HG03460 (cell line): ENCODE data around the gene HNRNPA0.

Source experiments
- ATAC-seq: cut with Tn5 transposase; IDR thresholded peaks from one replicate; pipeline ENCODE4 v1.9.1; 2021; ENCODE audit not compliant: unreplicated experiment

Gene HNRNPA0

DNA sequence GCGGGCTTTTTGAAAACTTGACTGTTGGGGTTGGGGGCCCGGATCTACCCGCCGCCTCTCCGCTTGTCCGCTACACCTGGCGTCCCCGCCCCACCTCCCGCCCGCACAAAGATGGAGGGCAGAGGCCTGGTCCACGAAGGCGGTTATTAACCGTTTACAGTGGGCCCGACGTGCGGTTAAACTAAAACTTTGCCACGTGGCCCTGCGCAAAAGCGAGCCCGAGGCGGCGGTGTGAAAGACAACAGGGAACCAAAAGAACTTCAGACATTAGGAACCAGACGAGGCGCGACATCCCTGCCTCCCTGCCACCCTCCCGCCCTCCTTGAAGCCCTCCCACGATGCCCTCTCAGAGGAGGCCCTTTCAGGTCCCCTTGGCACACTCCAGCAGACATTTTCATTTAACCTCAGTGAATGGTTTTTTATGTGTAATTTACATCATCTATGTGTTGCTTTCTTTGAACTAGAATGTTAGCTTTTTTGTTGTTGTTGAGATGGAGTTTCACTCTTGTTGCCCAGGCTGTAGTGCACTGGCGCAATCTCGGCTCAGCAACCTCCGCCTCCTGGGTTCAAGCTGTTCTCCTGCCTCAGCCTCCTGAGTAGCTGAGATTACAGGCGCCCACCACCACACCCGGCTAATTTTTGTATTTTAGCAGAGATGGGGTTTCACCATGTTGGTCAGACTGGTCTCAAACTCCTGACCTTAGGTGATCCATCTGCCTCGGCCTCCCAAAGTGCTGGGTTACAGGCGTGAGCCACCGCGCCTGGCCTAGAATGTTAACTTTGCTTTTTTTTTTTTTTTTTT is 999 bp upstream of the HNRNPA0 start:
- peak; percentile 10 for ATAC-seq

DNA sequence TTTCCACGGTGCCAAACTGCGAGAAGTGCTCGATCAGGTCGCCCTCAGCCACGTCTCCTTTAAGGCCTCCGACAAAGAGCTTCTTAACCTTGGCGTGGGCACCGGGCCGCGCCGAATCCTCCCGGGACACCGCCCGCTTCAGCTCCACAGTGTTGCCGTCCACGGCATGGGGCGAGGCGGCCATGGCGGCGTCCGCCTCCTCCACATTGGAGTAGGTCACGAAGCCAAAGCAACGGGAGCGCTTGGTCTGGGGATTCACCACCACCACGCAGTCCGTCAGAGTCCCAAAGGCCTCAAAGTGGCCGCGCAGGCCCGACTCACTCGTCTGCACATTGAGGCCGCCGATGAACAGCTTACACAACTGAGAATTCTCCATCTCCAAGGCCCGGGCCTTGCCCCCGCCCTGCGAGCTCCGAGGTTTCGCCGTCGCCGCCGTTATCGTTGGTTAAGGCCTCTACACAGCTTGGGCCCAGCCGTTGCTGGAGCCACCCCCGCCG is 424 bp downstream of the HNRNPA0 start:
- peak; percentile 9 for ATAC-seq

DNA sequence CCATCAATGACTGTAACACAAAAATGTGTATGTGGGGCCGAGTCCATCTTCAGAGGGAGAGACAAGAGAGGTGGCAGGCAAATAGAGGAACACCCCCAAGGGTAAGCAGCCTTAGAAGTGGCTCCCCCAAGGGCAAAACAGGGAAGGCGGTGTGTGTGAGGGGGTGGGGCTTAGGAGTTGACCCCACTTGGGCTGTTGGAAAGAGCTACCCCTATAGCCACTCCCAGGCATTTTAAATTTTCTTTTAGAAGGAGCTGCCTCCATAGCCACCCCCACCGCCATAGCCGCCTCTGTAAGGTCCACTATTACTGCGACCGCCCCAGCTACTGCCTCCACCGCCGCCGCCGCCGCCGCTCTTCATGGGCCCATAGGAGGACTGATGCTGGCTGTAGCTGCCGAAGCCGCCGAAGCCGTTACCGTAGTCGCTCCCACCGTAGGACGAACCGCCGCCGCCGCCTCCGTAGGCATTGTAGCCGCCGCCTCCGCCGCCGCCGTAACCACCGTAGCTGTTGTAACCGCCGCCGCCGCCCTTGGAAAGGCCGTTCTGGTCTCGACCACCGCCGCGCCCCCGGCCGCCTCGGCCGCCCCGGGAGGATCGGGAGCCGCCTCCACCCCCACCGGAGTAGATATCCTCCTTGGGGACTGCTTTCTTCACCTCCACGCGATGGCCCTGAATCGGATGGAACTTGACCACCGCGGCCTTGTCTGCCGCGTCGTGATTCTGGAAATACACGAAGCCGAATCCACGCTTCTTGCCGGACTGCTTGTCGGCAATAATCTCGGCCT is 1.1 kb downstream of the HNRNPA0 start:
- ATAC-seq = no peak

DNA sequence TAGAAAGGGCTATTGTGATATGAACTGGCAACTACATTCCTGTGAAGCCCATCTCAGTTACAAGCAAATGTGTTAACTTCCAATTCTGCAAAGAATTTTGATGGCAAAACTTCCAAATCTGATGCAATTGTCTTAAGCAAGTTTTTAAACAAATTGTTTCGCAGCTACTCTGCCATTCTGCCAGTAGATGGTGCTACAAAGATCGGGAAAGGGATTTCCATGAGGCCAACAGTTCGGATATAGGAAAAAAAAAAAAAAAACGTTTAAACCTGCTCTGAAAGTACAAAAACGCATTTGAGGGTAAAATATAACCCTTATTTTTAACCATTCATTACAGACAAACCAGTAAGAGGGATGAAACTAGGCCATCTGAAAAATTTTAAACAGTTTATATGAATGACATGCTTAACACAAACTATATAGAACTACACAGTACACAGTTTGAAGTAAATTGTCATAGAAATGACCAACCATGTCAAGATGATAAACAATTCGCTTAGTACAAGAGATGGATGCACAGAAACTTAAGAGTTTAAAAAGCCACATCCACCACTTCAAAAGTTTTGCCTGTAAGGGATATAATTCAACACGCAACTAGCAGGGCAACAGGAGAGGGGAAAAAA is 2.2 kb downstream of the HNRNPA0 start:
- no peak for ATAC-seq

DNA sequence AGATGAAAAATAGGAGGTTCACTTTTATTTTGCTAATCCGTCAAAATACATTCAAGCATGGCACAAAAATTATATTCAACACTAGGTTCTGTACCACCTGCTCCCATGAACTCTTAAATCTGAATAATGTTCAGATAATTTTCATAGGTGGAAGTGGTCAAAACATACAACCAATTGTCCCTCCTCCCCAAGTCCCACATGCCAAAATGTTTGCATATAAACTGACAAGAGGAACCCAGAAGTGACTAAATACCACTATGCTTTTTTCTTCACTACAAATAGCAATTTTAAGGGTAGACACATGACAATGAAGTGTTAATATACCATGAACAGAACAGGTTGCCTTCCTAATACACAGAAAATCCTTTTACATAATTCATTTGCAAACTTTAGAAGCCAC is 3.7 kb downstream of the HNRNPA0 start:
- no peak for ATAC-seq

DNA sequence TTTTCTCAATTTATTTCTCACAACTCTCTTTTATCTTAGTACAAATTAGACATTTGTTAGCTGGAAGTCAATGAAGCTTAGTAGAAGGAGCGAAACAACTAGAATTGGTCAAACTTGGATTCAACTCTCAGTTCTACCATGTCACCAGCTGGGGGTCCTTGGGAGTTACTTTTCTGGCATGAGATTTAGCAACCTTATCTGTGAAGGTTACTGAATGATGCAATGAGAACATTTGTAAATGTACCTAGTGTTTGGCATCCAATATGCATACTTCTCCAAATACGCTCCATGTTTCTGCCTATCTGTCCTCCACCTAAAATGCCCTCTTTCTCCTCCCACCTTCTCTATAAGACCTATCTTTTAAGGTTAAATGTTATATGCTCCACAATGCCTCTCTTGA is 6.3 kb downstream of the HNRNPA0 start:
- no peak for ATAC-seq

DNA sequence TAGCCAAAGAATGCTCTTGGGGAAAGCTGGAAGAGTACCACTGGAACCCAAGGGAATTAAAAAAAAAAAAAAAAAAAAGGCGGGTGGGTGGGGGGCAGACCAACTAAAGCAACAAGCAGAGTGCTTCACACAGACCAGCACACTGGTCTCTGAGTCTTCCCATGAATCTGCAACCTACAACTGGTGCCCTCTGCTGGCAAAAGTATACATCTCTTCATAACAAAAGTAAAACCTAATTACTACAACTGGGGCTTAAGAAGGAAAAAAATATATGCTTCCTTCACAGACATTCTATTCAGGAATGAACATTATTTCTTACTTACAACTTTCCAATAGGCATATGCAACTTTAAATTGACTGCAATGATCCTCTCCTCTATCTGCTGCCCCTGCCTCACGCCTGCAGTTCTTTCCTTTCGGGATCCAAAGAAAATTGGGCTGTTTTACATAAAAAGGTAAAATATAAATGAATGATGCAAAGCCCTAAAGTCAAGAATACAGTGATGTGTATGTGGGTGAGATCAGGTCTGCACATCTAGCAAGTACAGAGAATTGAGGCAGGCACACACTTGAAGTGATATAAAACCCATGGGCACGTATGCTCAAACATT is 11.0 kb downstream of the HNRNPA0 start:
- ATAC-seq = no peak

DNA sequence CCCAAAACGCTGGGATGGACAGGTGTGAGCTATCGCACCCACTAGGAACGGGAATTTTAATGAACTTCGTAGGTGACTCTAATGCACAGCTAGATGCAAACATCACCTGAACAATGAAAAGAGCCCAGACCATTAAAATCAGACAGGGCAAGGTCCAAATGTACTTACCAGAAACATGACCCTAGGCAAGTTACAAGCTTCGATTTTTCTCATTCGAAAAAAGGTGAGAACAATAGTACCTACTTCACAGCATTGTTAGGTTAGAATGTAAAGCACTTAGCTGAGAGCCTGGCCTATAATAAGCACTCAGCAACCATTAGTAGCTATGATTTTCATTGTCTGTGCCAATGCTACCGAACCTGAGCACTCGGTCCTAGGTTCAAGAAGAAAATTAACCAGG is 12.4 kb downstream of the HNRNPA0 start:
- no peak for ATAC-seq

DNA sequence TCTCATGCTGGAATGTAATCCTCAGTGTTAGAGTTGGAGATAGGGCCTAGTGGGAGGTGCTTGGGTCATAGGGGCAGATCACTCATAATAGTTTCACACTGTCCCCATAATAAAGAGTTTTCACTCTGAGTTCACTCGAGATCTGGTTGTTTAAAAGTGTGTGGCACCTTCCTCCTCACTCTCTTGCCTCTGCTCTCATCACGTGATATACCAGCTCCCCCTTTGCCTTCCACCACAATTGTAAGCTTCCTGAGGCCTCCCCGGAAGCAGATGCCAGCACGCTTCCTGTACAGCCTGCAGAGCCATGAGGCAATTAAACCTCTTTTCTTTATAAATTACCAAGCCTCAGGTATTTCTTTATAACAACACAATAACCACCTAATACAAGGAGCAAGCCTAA is 14.4 kb downstream of the HNRNPA0 start:
- ATAC-seq = no peak

DNA sequence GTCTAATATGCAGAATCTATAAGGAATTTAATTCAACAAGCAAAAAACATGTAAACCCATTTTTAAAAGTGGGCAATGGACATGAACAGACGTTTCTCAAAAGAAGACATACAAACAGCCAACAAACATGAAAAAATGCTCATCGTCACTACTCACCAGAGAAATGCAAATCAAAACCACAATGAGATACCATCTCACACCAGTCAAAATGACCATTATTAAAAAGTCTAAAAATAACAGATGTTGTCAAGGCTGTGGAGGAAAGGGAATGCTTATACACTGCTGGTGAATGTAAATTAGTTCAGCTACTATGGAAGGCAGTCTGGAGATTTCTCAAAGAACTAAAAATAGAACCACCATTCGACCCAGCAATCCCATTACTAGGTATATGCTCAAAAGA is 15.2 kb downstream of the HNRNPA0 start:
- ATAC-seq = no peak

DNA sequence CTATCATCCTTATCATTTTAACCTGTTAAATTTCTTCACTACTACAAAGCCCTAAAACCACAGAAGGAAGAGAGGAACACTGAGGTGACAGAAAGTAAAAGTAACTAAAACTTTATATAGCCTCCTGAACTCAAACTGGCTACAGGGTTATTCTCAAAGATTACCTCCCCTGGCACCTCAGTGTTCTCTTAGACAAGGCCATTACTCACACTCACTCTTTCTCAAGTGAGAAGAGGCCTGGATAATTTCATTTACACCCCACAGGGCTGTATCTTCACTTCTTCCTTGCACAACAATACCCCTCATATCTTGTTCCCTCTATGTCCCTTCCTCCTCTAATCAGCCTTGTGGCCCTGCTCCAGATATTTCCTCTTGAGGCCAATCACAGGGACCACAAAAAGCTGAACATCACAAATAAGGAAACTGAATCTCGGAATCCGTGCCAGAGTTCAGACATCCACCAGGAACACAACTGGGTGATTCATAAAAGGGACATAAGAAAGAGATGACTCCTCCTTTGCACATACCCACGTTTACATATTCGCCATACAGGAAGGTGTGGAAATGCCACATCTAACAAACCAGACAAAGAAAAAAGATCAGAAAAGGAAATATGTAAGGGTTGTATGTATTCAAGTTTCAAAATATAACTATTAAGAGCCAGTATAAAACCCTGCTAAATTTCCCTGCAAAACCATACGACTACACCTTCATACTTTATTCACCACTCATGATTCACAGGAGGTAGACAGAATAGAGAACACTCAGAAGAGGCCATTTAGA is 16.6 kb downstream of the HNRNPA0 start:
- no peak for ATAC-seq

DNA sequence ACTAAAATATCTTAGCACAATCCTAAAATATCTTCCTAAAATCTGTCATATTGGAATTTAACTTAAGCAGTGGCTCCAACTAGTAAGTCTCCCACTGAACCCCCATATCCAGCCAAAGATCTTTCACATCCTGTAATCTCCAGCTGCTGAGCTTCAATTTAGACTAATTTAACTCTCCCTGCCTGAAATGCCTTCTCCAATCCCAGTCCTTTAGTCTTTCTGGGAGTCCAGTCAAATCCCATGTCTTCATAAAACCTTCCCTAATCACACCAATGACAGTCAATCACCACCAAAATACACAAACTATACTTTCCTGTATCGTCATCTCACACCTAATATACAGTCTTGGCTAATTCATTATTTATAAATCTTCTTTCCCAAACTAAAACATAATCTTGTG is 17.7 kb downstream of the HNRNPA0 start:
- no peak for ATAC-seq

DNA sequence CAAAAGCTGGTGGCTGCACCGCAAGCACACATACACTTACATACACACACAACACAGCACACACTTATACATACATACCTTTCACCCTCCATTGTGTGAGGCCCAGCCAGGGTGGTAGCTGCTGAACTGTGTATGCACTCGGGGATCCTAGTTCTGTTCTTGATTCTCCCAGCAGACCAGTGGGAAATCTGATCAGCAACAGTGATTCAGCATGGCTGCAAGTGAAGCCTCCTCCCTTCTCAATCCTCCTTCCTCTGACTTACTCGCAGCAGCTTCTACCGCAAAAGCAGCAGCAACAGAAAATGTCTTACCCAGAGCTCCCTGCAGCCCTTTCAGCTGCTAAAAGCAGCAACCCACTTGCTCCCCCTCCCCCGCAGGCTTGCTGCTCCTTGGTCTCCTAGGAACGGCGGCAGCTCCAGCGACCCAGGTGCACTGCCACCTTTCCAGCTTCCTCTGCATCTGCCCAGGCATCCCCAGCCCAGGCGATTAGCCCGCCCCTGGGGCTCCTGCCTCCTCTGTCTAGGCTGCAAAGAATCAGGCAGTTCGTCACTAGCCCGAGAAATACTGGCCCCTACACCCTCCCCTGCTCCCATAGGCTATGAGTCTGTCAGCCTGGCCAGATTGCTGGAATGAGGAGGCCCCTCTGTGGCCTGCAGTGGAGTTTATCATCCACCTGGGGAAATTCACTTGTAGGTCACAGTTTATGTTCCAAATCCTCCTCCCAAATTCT is 18.4 kb downstream of the HNRNPA0 start, which contains the start of gene KLHL3:
TSS of gene KLHL3 (minus strand) at position 535 of the 730 bp plus-strand sequence. CDS start at position 92, 443 bp downstream.
- peak; percentile 45 for ATAC-seq

DNA sequence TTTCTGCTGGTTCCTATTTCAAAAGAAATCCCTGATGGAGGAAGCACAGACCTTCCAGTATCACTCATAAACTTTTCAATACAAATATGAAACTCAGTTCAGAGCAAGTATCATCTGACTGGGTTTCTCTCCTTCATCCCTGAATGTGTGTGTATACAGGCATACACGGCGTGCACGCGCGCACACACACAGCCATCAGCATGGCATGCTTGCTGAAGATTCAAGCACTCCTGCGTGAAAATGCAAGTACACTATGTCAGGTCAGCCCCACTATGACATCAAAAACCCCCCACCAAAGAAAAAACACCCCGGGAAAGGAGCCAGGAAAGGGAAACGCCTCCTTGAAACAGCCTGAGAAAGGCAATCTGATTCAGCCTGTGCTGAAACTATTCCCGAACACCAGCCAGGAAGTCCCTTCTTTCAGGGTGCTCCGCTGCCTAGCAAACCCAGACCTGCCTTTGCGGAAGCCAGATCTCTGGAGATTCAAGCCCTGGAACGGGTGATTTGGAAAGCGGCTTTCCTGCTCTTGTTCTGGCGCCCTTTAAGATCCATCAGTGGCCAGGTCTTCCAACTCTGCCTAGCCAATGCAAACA is 19.1 kb downstream of the HNRNPA0 start:
- ATAC-seq = peak; percentile 29

DNA sequence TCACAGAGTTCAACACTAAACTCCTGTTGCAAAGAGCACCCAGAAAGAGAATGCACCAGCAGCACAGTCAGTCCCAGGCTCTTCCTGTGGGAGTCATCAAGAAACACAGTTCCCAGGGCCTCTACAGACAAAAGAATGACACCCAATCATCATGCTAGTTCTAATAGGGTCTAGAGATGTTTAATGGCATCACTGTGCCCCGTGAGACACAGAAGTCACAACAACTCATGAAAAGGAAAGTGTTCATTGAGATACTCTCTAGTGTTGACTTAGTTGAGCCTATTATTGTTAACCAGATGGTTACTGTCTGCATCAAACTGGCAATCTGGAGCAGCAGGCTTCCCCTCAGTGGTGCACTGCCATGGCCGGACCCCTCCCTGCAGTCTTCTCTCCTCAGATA is 19.8 kb downstream of the HNRNPA0 start:
- ATAC-seq = no peak

DNA sequence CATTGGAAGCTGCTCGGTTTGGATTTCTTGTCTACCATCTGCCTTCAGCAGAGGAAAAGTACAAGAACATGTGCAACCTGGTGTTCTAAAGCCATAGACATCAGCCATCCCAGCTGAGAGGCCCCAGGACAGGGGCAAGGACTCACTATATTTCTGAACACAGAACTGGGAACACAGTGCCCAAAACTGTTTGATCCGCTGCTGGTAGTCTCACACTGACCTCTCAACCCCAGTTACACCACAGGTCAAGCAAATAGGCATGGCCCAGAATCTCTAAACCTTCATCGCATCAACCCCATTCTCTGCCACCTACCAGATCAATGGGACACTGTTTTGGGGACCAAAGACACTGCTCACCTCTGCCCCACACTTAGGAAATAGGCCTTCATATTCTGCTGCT is 20.2 kb downstream of the HNRNPA0 start:
- no peak for ATAC-seq

DNA sequence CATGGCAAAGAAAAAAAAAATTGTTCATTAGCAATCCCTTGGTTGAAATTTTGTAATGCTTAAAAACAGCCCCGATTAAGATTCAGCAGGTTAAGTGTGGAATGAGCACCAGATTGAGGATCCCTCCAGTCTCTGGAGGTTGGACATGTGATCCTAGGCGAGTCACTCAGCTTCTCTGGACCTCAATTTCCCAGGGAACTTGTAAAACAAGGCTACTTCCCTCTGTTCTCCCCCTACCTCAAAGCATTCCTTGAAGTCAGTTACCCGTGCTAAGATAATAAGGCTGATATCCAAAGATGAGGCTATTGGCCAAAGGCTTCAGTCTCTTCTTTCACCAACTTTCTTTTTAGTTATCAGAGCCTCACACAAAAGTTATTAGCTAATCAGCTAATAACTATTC is 21.2 kb downstream of the HNRNPA0 start:
- no peak for ATAC-seq

DNA sequence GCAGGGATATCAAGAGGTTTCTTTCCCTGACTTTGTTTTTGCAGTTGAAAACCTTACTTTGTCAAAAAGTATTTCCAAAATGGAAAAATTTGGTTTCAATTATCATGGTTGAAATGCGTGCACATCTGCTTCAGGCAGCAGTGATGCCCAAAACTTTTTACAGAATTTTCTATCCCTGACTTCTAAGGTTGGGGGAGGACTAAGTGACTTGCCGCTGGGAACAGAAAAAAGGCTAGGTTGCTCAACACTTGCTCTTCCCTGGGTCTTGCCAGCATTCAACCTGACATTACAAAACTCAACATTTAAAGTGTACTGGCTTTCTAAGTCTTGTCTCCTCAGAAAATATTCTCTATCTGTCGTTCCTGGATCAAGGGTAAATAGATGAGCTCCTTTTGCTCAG is 23.0 kb downstream of the HNRNPA0 start:
- no peak for ATAC-seq

DNA sequence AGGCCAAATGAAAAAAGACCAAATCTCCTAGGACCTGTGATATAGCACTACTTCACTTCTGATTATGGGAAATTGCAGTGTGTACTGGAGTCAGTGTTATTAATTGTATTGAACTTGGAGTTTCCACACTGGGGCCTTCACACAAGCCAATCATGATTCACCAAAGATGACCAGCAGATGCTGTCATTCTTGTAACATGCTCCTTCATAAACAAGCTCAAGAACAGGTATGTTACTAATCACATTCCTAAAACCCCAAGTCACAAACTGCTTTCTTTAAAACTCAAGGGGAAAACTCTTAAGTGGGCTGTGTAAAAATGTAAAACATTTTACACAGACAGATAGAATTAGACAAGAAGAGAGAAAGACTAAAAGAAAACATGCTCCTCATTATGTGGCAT is 23.8 kb downstream of the HNRNPA0 start:
- ATAC-seq = no peak
